ENCODE results near the gene WDR5. TPM values are rescaled to one million over a fixed set of nuclear protein-coding genes. Genes with fewer than 3 reads are reported as not detected.
A peak's percentile ranks its signal among the peaks of the same experiment; 100 is the strongest.

Gene WDR5
- polyA plus RNA-seq, 1 experiment, result 23.8 TPM

GRCh38 chr9:134170532-134171315 is 34.8 kb downstream of the WDR5 start:
- no peak for TF ChIP-seq CTCF (IDR thresholded peaks at IDR 0.05; ENCODE audit: insufficient read depth, low read depth, low read length)
- Histone ChIP-seq H3K36me3 (ENCODE audit: control insufficient read depth, insufficient read depth, low read length) (no peaks in the 10 kb centered on the region), H3K4me3 (ENCODE audit: low read depth, low read length) (no peak overlapping the region), H3K27me3 (ENCODE audit: control insufficient read depth, insufficient read depth, low read length) (no peaks in the 10 kb centered on the region)
- CTCF ChIA-PET, result interaction anchor here (0.6 to 6.2 kb wide), 38 partner anchors 8 to 607 kb away, joined by 3 to 175 read pairs (median 4); no protein-coding TSS in a partner anchor
- DNase-seq (ENCODE audit: low read depth), result no peak
- POLR2A ChIA-PET, result interaction anchor here (1.0 kb wide), 1 partner anchor 157 kb away, joined by 3 read pairs; no protein-coding TSS in a partner anchor

- Histone ChIP-seq H3K4me3 (ENCODE audit: low read depth, low read length) (no peak overlapping the region), H3K36me3 (ENCODE audit: control insufficient read depth, insufficient read depth, low read length) (no peaks in the 10 kb centered on the region), H3K27me3 (ENCODE audit: control insufficient read depth, insufficient read depth, low read length) (peaks cover 7% of the 10 kb centered on the region)
- peak; percentile 54 for DNase-seq (ENCODE audit: low read depth)
- ChIA-PET CTCF (interaction anchor here (0.6 to 6.2 kb wide), 35 partner anchors 9 to 606 kb away, joined by 3 to 175 read pairs (median 4); no protein-coding TSS in a partner anchor), POLR2A (interaction anchor here (0.6 to 1.0 kb wide), 4 partner anchors 15 to 415 kb away, joined by 3 to 4 read pairs (median 4); no protein-coding TSS in a partner anchor)
- no peak for TF ChIP-seq CTCF (IDR thresholded peaks at IDR 0.05; ENCODE audit: insufficient read depth, low read depth, low read length)
Observed at GRCh38 chr9:134171316-134172197, 35.7 kb downstream of the WDR5 start.

GRCh38 chr9:134172198-134173126 is 36.6 kb downstream of the WDR5 start:
- ChIA-PET POLR2A (interaction anchor here (0.6 to 0.9 kb wide), 3 partner anchors 14 to 414 kb away, joined by 3 to 4 read pairs (median 4); no protein-coding TSS in a partner anchor), CTCF (interaction anchor here (1.3 to 6.2 kb wide), 10 partner anchors 10 to 275 kb away, joined by 4 to 175 read pairs (median 10); no protein-coding TSS in a partner anchor)
- no peak overlapping the region for H3K4me3 ChIP-seq (ENCODE audit: low read depth, low read length)
- TF ChIP-seq CTCF (IDR thresholded peaks at IDR 0.05; ENCODE audit: insufficient read depth, low read depth, low read length), result no peak
- peaks cover 7% of the 10 kb centered on the region for H3K27me3 ChIP-seq (ENCODE audit: control insufficient read depth, insufficient read depth, low read length)
- no peak for DNase-seq (ENCODE audit: low read depth)
- H3K36me3 ChIP-seq (ENCODE audit: control insufficient read depth, insufficient read depth, low read length), result no peaks in the 10 kb centered on the region

GRCh38 chr9:134173127-134174072 is 37.5 kb downstream of the WDR5 start:
- H3K27me3 ChIP-seq (ENCODE audit: control insufficient read depth, insufficient read depth, low read length), result peaks cover 11% of the 10 kb centered on the region
- TF ChIP-seq CTCF (IDR thresholded peaks at IDR 0.05; ENCODE audit: insufficient read depth, low read depth, low read length), result no peak
- H3K36me3 ChIP-seq (ENCODE audit: control insufficient read depth, insufficient read depth, low read length), result no peaks in the 10 kb centered on the region
- ChIA-PET POLR2A (interaction anchor here (0.6 kb wide), 1 partner anchor 144 kb away, joined by 7 read pairs; no protein-coding TSS in a partner anchor), CTCF (interaction anchor here (3.6 to 6.2 kb wide), 3 partner anchors 155 to 269 kb away, joined by 25 to 175 read pairs (median 36); no protein-coding TSS in a partner anchor)
- DNase-seq (ENCODE audit: low read depth), result no peak
- H3K4me3 ChIP-seq (ENCODE audit: low read depth, low read length), result no peak overlapping the region

Data from BJ (cell line).